ENCODE results near the gene MMP3.

MMP3 gene

GRCh38 chr11:102792604-102793003, 50.8 kb downstream of the MMP3 start:
- Histone ChIP-seq H3K4me2 (ENCODE audit: low read length) (no peak overlapping the region), H3K79me2 (ENCODE audit: control insufficient read depth, low read length) (no peaks in the 10 kb centered on the region), H3K9me3 (ENCODE audit: control insufficient read depth, insufficient read depth, low read length) (no peaks in the 10 kb centered on the region), H3K27ac (ENCODE audit: low read depth, low read length) (no peak overlapping the region), H3K9me2 (replicated peaks; ENCODE audit: control insufficient read depth, low read length) (no peaks in the 10 kb centered on the region), H3K4me1 (ENCODE audit: control insufficient read depth, low read length) (no peaks in the 10 kb centered on the region), H4K20me1 (ENCODE audit: control insufficient read depth, insufficient read depth, low read depth, low read length) (no peaks in the 10 kb centered on the region), H3F3A (ENCODE audit: control insufficient read depth, insufficient read depth) (no peaks in the 10 kb centered on the region), H3K27me3 (ENCODE audit: control insufficient read depth, low read length) (0 out of 2 replicates have a peak, but pooled peaks cover 2% of the 10 kb centered on the region), H3K4me3 (ENCODE audit: low read length) (no peak overlapping the region), H3K36me3 (ENCODE audit: control insufficient read depth, low read length) (no peaks in the 10 kb centered on the region)
- TF ChIP-seq EZH2phosphoT487 (IDR thresholded peaks at IDR 0.05; ENCODE audit: borderline replicate concordance, low read length) (no peak), CTCF (IDR thresholded peaks at IDR 0.05; ENCODE audit: low read depth, low read length, poor library complexity, severe bottlenecking) (no peak)

- Histone ChIP-seq H3K27ac (ENCODE audit: low read depth, low read length) (no peak overlapping the region), H3K27me3 (ENCODE audit: control insufficient read depth, low read length) (no peaks in the 10 kb centered on the region), H3K9me3 (ENCODE audit: control insufficient read depth, insufficient read depth, low read length) (no peaks in the 10 kb centered on the region), H3K9me2 (replicated peaks; ENCODE audit: control insufficient read depth, low read length) (no peaks in the 10 kb centered on the region), H3K4me2 (ENCODE audit: low read length) (no peak overlapping the region), H3K79me2 (ENCODE audit: control insufficient read depth, low read length) (no peaks in the 10 kb centered on the region), H4K20me1 (ENCODE audit: control insufficient read depth, insufficient read depth, low read depth, low read length) (no peaks in the 10 kb centered on the region), H3K4me1 (ENCODE audit: control insufficient read depth, low read length) (no peaks in the 10 kb centered on the region), H3K36me3 (ENCODE audit: control insufficient read depth, low read length) (no peaks in the 10 kb centered on the region), H3F3A (ENCODE audit: control insufficient read depth, insufficient read depth) (no peaks in the 10 kb centered on the region), H3K4me3 (ENCODE audit: low read length) (no peak overlapping the region)
- TF ChIP-seq CTCF (IDR thresholded peaks at IDR 0.05; ENCODE audit: low read depth, low read length, poor library complexity, severe bottlenecking) (no peak), EZH2phosphoT487 (IDR thresholded peaks at IDR 0.05; ENCODE audit: borderline replicate concordance, low read length) (no peak)
These were observed 52.0 kb downstream of the MMP3 start for GRCh38 chr11:102791271-102792036.

GRCh38 chr11:102788334-102788995, 54.9 kb downstream of the MMP3 start:
- no peaks in the 10 kb centered on the region for H3K9me2 ChIP-seq (replicated peaks; ENCODE audit: control insufficient read depth, low read length)
- no peaks in the 10 kb centered on the region for H4K20me1 ChIP-seq (ENCODE audit: control insufficient read depth, insufficient read depth, low read depth, low read length)
- no peaks in the 10 kb centered on the region for H3K79me2 ChIP-seq (ENCODE audit: control insufficient read depth, low read length)
- TF ChIP-seq EZH2phosphoT487 (IDR thresholded peaks at IDR 0.05; ENCODE audit: borderline replicate concordance, low read length) (no peak), CTCF (IDR thresholded peaks at IDR 0.05; ENCODE audit: low read depth, low read length, poor library complexity, severe bottlenecking) (no peak)
- H3K36me3 ChIP-seq (ENCODE audit: control insufficient read depth, low read length): no peaks in the 10 kb centered on the region
- H3K27ac ChIP-seq (ENCODE audit: low read depth, low read length): no peak overlapping the region
- H3K4me1 ChIP-seq (ENCODE audit: control insufficient read depth, low read length): no peaks in the 10 kb centered on the region
- no peak overlapping the region for H3K4me3 ChIP-seq (ENCODE audit: low read length)
- no peaks in the 10 kb centered on the region for H3K9me3 ChIP-seq (ENCODE audit: control insufficient read depth, insufficient read depth, low read length)
- no peak overlapping the region for H3K4me2 ChIP-seq (ENCODE audit: low read length)
- no peaks in the 10 kb centered on the region for H3F3A ChIP-seq (ENCODE audit: control insufficient read depth, insufficient read depth)
- H3K27me3 ChIP-seq (ENCODE audit: control insufficient read depth, low read length): no peaks in the 10 kb centered on the region

Measured in DOHH2 (cell line).